ENCODE data around the gene MAN1A1. TPM values are rescaled to one million over a fixed set of nuclear protein-coding genes. Genes with fewer than 3 reads are reported as not detected.

Gene MAN1A1
- total RNA-seq, 1 donor from 2014 or later, result 45.9 TPM

- H3K9me3 ChIP-seq (ENCODE audit: control insufficient read depth in 3 of 3, low read length in 3 of 3), result no peaks in the 10 kb centered on the region
- H3K4me1 ChIP-seq (ENCODE audit: control insufficient read depth in 3 of 3, insufficient read depth in 3 of 3, low read length in 3 of 3), result peaks cover 10 to 15% (median 14%) of the 10 kb centered on the region in 3 donors
- H3K4me3 ChIP-seq (ENCODE audit: low read length in 3 of 3), result no peak overlapping the region
- no peaks in the 10 kb centered on the region for H3K27me3 ChIP-seq (ENCODE audit: control insufficient read depth in 3 of 3, insufficient read depth in 3 of 3, low read length in 3 of 3)
- H3K36me3 ChIP-seq (ENCODE audit: control insufficient read depth in 3 of 3, insufficient read depth in 3 of 3, low read length in 3 of 3), result peaks cover 0 to 3% (median 0%) of the 10 kb centered on the region in 3 donors
- no peak overlapping the region for H3K27ac ChIP-seq (ENCODE audit: low read depth, low read length)
- H3K9ac ChIP-seq (ENCODE audit: low read depth in 1 of 3, low read length in 3 of 3), result no peak overlapping the region
Measured at GRCh38 chr6:119310486-119311036, 39.0 kb downstream of the MAN1A1 start.

GRCh38 chr6:119308991-119309657, 40.4 kb downstream of the MAN1A1 start:
- peaks cover 0 to 5% (median 0%) of the 10 kb centered on the region in 3 donors for H3K36me3 ChIP-seq (ENCODE audit: control insufficient read depth in 3 of 3, insufficient read depth in 3 of 3, low read length in 3 of 3)
- H3K4me1 ChIP-seq (ENCODE audit: control insufficient read depth in 3 of 3, insufficient read depth in 3 of 3, low read length in 3 of 3), result peaks cover 6 to 13% (median 10%) of the 10 kb centered on the region in 3 donors
- H3K27ac ChIP-seq (ENCODE audit: low read depth, low read length), result no peak overlapping the region
- no peak overlapping the region for H3K4me3 ChIP-seq (ENCODE audit: low read length in 3 of 3)
- H3K9me3 ChIP-seq (ENCODE audit: control insufficient read depth in 3 of 3, low read length in 3 of 3), result no peaks in the 10 kb centered on the region
- H3K27me3 ChIP-seq (ENCODE audit: control insufficient read depth in 3 of 3, insufficient read depth in 3 of 3, low read length in 3 of 3), result no peaks in the 10 kb centered on the region
- no peak overlapping the region for H3K9ac ChIP-seq (ENCODE audit: low read depth in 1 of 3, low read length in 3 of 3)

- Histone ChIP-seq H3K27ac (ENCODE audit: low read depth, low read length) (no peak overlapping the region), H3K9me3 (ENCODE audit: control insufficient read depth in 3 of 3, low read length in 3 of 3) (no peaks in the 10 kb centered on the region), H3K9ac (ENCODE audit: low read depth in 1 of 3, low read length in 3 of 3) (no peak overlapping the region), H3K4me1 (ENCODE audit: control insufficient read depth in 3 of 3, insufficient read depth in 3 of 3, low read length in 3 of 3) (peaks cover 6 to 10% (median 9%) of the 10 kb centered on the region in 3 donors), H3K36me3 (ENCODE audit: control insufficient read depth in 3 of 3, insufficient read depth in 3 of 3, low read length in 3 of 3) (peaks cover 0 to 5% (median 0%) of the 10 kb centered on the region in 3 donors), H3K27me3 (ENCODE audit: control insufficient read depth in 3 of 3, insufficient read depth in 3 of 3, low read length in 3 of 3) (no peaks in the 10 kb centered on the region), H3K4me3 (ENCODE audit: low read length in 3 of 3) (no peak overlapping the region)
Measured at GRCh38 chr6:119308048-119308570, 41.5 kb downstream of the MAN1A1 start.

- H3K27ac ChIP-seq (ENCODE audit: low read depth, low read length), result no peak overlapping the region
- peaks cover 2 to 7% (median 3%) of the 10 kb centered on the region in 3 donors for H3K4me1 ChIP-seq (ENCODE audit: control insufficient read depth in 3 of 3, insufficient read depth in 3 of 3, low read length in 3 of 3)
- H3K4me3 ChIP-seq (ENCODE audit: low read length in 3 of 3), result no peak overlapping the region
- no peaks in the 10 kb centered on the region for H3K27me3 ChIP-seq (ENCODE audit: control insufficient read depth in 3 of 3, insufficient read depth in 3 of 3, low read length in 3 of 3)
- H3K9ac ChIP-seq (ENCODE audit: low read depth in 1 of 3, low read length in 3 of 3), result no peak overlapping the region
- H3K36me3 ChIP-seq (ENCODE audit: control insufficient read depth in 3 of 3, insufficient read depth in 3 of 3, low read length in 3 of 3), result peaks cover 0 to 5% (median 0%) of the 10 kb centered on the region in 3 donors
- no peaks in the 10 kb centered on the region for H3K9me3 ChIP-seq (ENCODE audit: control insufficient read depth in 3 of 3, low read length in 3 of 3)
Measured at GRCh38 chr6:119307056-119307455, 42.5 kb downstream of the MAN1A1 start.

- no peak overlapping the region for H3K27ac ChIP-seq (ENCODE audit: low read depth, low read length)
- H3K27me3 ChIP-seq (ENCODE audit: control insufficient read depth in 3 of 3, insufficient read depth in 3 of 3, low read length in 3 of 3), result no peaks in the 10 kb centered on the region
- no peak overlapping the region for H3K4me3 ChIP-seq (ENCODE audit: low read length in 3 of 3)
- H3K9me3 ChIP-seq (ENCODE audit: control insufficient read depth in 3 of 3, low read length in 3 of 3), result no peaks in the 10 kb centered on the region
- H3K9ac ChIP-seq (ENCODE audit: low read depth in 1 of 3, low read length in 3 of 3), result no peak overlapping the region
- H3K36me3 ChIP-seq (ENCODE audit: control insufficient read depth in 3 of 3, insufficient read depth in 3 of 3, low read length in 3 of 3), result peaks cover 0 to 5% (median 0%) of the 10 kb centered on the region in 3 donors
- H3K4me1 ChIP-seq (ENCODE audit: control insufficient read depth in 3 of 3, insufficient read depth in 3 of 3, low read length in 3 of 3), result peaks cover 1 to 2% (median 2%) of the 10 kb centered on the region in 3 donors
Measured at GRCh38 chr6:119306396-119306968, 43.1 kb downstream of the MAN1A1 start.

GRCh38 chr6:119303164-119303887, 46.2 kb downstream of the MAN1A1 start:
- Histone ChIP-seq H3K27ac (ENCODE audit: low read depth, low read length) (no peak overlapping the region), H3K4me3 (ENCODE audit: low read length in 3 of 3) (no peak overlapping the region), H3K27me3 (ENCODE audit: control insufficient read depth in 3 of 3, insufficient read depth in 3 of 3, low read length in 3 of 3) (no peaks in the 10 kb centered on the region), H3K36me3 (ENCODE audit: control insufficient read depth in 3 of 3, insufficient read depth in 3 of 3, low read length in 3 of 3) (peaks cover 0 to 5% (median 0%) of the 10 kb centered on the region in 3 donors), H3K4me1 (ENCODE audit: control insufficient read depth in 3 of 3, insufficient read depth in 3 of 3, low read length in 3 of 3) (no peaks in the 10 kb centered on the region), H3K9ac (ENCODE audit: low read depth in 1 of 3, low read length in 3 of 3) (no peak overlapping the region), H3K9me3 (ENCODE audit: control insufficient read depth in 3 of 3, low read length in 3 of 3) (no peaks in the 10 kb centered on the region)

- no peak overlapping the region for H3K4me3 ChIP-seq (ENCODE audit: low read length in 3 of 3)
- H3K27me3 ChIP-seq (ENCODE audit: control insufficient read depth in 3 of 3, insufficient read depth in 3 of 3, low read length in 3 of 3), result no peaks in the 10 kb centered on the region
- H3K4me1 ChIP-seq (ENCODE audit: control insufficient read depth in 3 of 3, insufficient read depth in 3 of 3, low read length in 3 of 3), result no peaks in the 10 kb centered on the region
- H3K9ac ChIP-seq (ENCODE audit: low read depth in 1 of 3, low read length in 3 of 3), result no peak overlapping the region
- no peaks in the 10 kb centered on the region for H3K9me3 ChIP-seq (ENCODE audit: control insufficient read depth in 3 of 3, low read length in 3 of 3)
- H3K27ac ChIP-seq (ENCODE audit: low read depth, low read length), result no peak overlapping the region
- peaks cover 0 to 5% (median 0%) of the 10 kb centered on the region in 3 donors for H3K36me3 ChIP-seq (ENCODE audit: control insufficient read depth in 3 of 3, insufficient read depth in 3 of 3, low read length in 3 of 3)
Measured at GRCh38 chr6:119301429-119301828, 48.1 kb downstream of the MAN1A1 start.

GRCh38 chr6:119299694-119300093, 49.9 kb downstream of the MAN1A1 start:
- Histone ChIP-seq H3K4me3 (ENCODE audit: low read length in 3 of 3) (no peak overlapping the region), H3K36me3 (ENCODE audit: control insufficient read depth in 3 of 3, insufficient read depth in 3 of 3, low read length in 3 of 3) (no peaks in the 10 kb centered on the region)

GRCh38 chr6:119297049-119297448, 52.5 kb downstream of the MAN1A1 start:
- Histone ChIP-seq H3K4me3 (ENCODE audit: low read length in 3 of 3) (no peak overlapping the region), H3K27ac (ENCODE audit: low read depth, low read length) (no peak overlapping the region), H3K9me3 (ENCODE audit: control insufficient read depth in 3 of 3, low read length in 3 of 3) (no peaks in the 10 kb centered on the region), H3K4me1 (ENCODE audit: control insufficient read depth in 3 of 3, insufficient read depth in 3 of 3, low read length in 3 of 3) (peaks cover 0 to 2% (median 0%) of the 10 kb centered on the region in 3 donors), H3K27me3 (ENCODE audit: control insufficient read depth in 3 of 3, insufficient read depth in 3 of 3, low read length in 3 of 3) (no peaks in the 10 kb centered on the region), H3K36me3 (ENCODE audit: control insufficient read depth in 3 of 3, insufficient read depth in 3 of 3, low read length in 3 of 3) (no peaks in the 10 kb centered on the region), H3K9ac (ENCODE audit: low read depth in 1 of 3, low read length in 3 of 3) (no peak overlapping the region)

More at GRCh38 chr6:119299694-119300093, 49.9 kb downstream of the MAN1A1 start:
- Histone ChIP-seq H3K4me1 (ENCODE audit: control insufficient read depth in 3 of 3, insufficient read depth in 3 of 3, low read length in 3 of 3) (peaks cover 0 to 2% (median 0%) of the 10 kb centered on the region in 3 donors), H3K9ac (ENCODE audit: low read depth in 1 of 3, low read length in 3 of 3) (no peak overlapping the region), H3K27ac (ENCODE audit: low read depth, low read length) (no peak overlapping the region), H3K27me3 (ENCODE audit: control insufficient read depth in 3 of 3, insufficient read depth in 3 of 3, low read length in 3 of 3) (no peaks in the 10 kb centered on the region), H3K9me3 (ENCODE audit: control insufficient read depth in 3 of 3, low read length in 3 of 3) (no peaks in the 10 kb centered on the region)
